ENCODE results near the gene FARS2.

FARS2 gene

GRCh38 chr6:5630636-5631035, 369.3 kb downstream of the FARS2 start:
- H4K91ac ChIP-seq (ENCODE audit: low read depth, low read length), result no peak overlapping the region
- no peak overlapping the region for H4K12ac ChIP-seq (ENCODE audit: low read depth, low read length)
- no peaks in the 10 kb centered on the region for H3K79me2 ChIP-seq (ENCODE audit: control insufficient read depth, insufficient read depth, low read length, poor library complexity)
- H3K4ac ChIP-seq (ENCODE audit: low read depth, low read length), result no peak overlapping the region
- H3K4me2 ChIP-seq (ENCODE audit: low read length), result no peak overlapping the region
- no CpG with 5 or more reads among the region's 5 CpGs for WGBS (ENCODE audit: extremely low coverage, insufficient coverage, insufficient read length)
- no peak overlapping the region for H2BK120ac ChIP-seq (ENCODE audit: insufficient read depth, low read length, poor library complexity)
- H3K23ac ChIP-seq (ENCODE audit: low read length), result no peak overlapping the region
- no peak overlapping the region for H3K9ac ChIP-seq (ENCODE audit: low read length)
- no peak overlapping the region for H2AK5ac ChIP-seq (ENCODE audit: low read length)
- no peak overlapping the region for H3K4me3 ChIP-seq (ENCODE audit: low read depth, low read length)
- no peaks in the 10 kb centered on the region for H3K27me3 ChIP-seq (ENCODE audit: insufficient read depth, low read length)
- no peak overlapping the region for H2BK5ac ChIP-seq (ENCODE audit: low read depth, low read length, poor library complexity)
- H3K4me1 ChIP-seq (ENCODE audit: control insufficient read depth in 1 of 2, insufficient read depth in 2 of 2, low read length in 2 of 2), result no peaks in the 10 kb centered on the region
- no peak overlapping the region for H3K14ac ChIP-seq (ENCODE audit: low read length)
- H3K36me3 ChIP-seq (ENCODE audit: control insufficient read depth in 1 of 2, insufficient read depth in 2 of 2, low read length in 2 of 2), result no peaks in the 10 kb centered on the region
- no peak overlapping the region for H4K8ac ChIP-seq (ENCODE audit: low read depth, low read length)
- no peaks in the 10 kb centered on the region for H3K9me3 ChIP-seq (ENCODE audit: insufficient read depth, low read depth, low read length)
- no peak overlapping the region for H2AFZ ChIP-seq (ENCODE audit: insufficient read depth, low read length, poor library complexity)
- no peak overlapping the region for H3K18ac ChIP-seq (ENCODE audit: low read length)
- no peak overlapping the region for H2BK12ac ChIP-seq (ENCODE audit: low read length)
- DNase-seq, result no peak
- no peak overlapping the region for H3K27ac ChIP-seq (ENCODE audit: low read depth, low read length)
- H3K79me1 ChIP-seq (ENCODE audit: low read length), result no peaks in the 10 kb centered on the region

DNA sequence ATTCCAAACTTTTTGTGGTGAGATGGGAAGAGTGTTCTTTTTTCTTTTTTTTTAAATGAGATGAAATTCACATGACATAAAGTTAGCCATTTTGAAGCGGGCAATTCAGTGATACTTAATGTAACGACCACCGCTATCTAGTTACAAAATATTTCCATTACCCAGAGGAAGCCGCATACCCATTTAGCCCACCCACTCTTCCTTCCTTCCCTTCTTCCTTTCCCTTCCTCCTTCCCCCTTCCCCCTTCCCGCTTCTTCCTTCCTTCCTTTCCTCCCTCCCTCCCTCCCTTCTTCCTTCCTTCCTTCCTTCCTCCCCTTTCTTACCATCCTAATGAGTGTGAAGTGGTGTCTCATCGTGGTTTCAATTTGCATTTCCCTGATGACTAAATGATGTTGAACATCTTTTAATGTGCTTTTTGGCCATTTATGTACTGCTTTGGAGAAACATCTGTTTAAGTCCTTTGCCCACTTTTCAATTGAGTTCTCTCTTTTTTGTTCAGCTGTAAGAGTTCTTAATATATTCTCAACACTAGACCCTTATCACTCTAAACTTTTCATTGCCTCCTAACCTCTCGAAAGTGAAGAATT, 371.1 kb downstream of the FARS2 start:
- WGBS (ENCODE audit: extremely low coverage, insufficient coverage, insufficient read length), result no CpG with 5 or more reads among the region's 7 CpGs
- Histone ChIP-seq H3K27me3 (ENCODE audit: insufficient read depth, low read length) (no peaks in the 10 kb centered on the region), H2AFZ (ENCODE audit: insufficient read depth, low read length, poor library complexity) (no peak overlapping the region), H3K79me1 (ENCODE audit: low read length) (no peaks in the 10 kb centered on the region), H3K4me2 (ENCODE audit: low read length) (no peak overlapping the region), H3K4ac (ENCODE audit: low read depth, low read length) (no peak overlapping the region), H2BK5ac (ENCODE audit: low read depth, low read length, poor library complexity) (no peak overlapping the region), H4K12ac (ENCODE audit: low read depth, low read length) (no peak overlapping the region), H3K4me3 (ENCODE audit: low read depth, low read length) (no peak overlapping the region), H3K36me3 (ENCODE audit: control insufficient read depth in 1 of 2, insufficient read depth in 2 of 2, low read length in 2 of 2) (no peaks in the 10 kb centered on the region), H2BK120ac (ENCODE audit: insufficient read depth, low read length, poor library complexity) (no peak overlapping the region), H3K18ac (ENCODE audit: low read length) (no peak overlapping the region), H3K23ac (ENCODE audit: low read length) (no peak overlapping the region), H4K8ac (ENCODE audit: low read depth, low read length) (no peak overlapping the region), H3K27ac (ENCODE audit: low read depth, low read length) (no peak overlapping the region), H2AK5ac (ENCODE audit: low read length) (no peak overlapping the region), H3K9ac (ENCODE audit: low read length) (no peak overlapping the region), H3K79me2 (ENCODE audit: control insufficient read depth, insufficient read depth, low read length, poor library complexity) (no peaks in the 10 kb centered on the region), H4K91ac (ENCODE audit: low read depth, low read length) (no peak overlapping the region), H2BK12ac (ENCODE audit: low read length) (no peak overlapping the region), H3K14ac (ENCODE audit: low read length) (no peak overlapping the region), H3K9me3 (ENCODE audit: insufficient read depth, low read depth, low read length) (no peaks in the 10 kb centered on the region), H3K4me1 (ENCODE audit: control insufficient read depth in 1 of 2, insufficient read depth in 2 of 2, low read length in 2 of 2) (no peaks in the 10 kb centered on the region)
- no peak for DNase-seq

DNA sequence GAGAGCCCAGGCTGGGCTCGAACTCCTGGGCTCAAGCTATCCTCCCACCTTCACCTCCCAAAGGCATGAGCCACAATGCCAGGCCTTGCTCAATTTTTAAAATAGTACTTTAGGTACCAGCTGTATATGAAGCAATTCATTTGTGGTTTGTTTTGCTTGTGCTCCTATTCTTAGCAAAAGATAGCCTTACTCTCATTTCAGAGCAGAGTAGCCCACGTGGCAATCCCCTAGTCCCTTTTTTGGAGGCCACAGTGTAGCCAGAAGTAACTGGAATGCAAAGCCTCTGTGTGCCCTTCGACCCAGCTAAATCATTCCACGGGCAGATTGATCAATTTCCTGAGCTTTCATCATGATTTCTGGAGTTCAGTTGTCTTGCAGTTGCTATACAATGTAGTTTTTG, 373.2 kb downstream of the FARS2 start:
- Histone ChIP-seq H3K79me2 (ENCODE audit: control insufficient read depth, insufficient read depth, low read length, poor library complexity) (no peaks in the 10 kb centered on the region), H2BK12ac (ENCODE audit: low read length) (no peak overlapping the region), H3K4me2 (ENCODE audit: low read length) (no peak overlapping the region), H3K4me1 (ENCODE audit: control insufficient read depth in 1 of 2, insufficient read depth in 2 of 2, low read length in 2 of 2) (no peaks in the 10 kb centered on the region), H3K23ac (ENCODE audit: low read length) (no peak overlapping the region), H3K14ac (ENCODE audit: low read length) (no peak overlapping the region), H4K8ac (ENCODE audit: low read depth, low read length) (no peak overlapping the region), H3K18ac (ENCODE audit: low read length) (no peak overlapping the region), H3K4me3 (ENCODE audit: low read depth, low read length) (no peak overlapping the region), H3K9me3 (ENCODE audit: insufficient read depth, low read depth, low read length) (no peaks in the 10 kb centered on the region), H3K9ac (ENCODE audit: low read length) (no peak overlapping the region), H3K79me1 (ENCODE audit: low read length) (no peaks in the 10 kb centered on the region), H4K12ac (ENCODE audit: low read depth, low read length) (no peak overlapping the region), H3K27ac (ENCODE audit: low read depth, low read length) (no peak overlapping the region), H4K91ac (ENCODE audit: low read depth, low read length) (no peak overlapping the region), H3K27me3 (ENCODE audit: insufficient read depth, low read length) (no peaks in the 10 kb centered on the region), H2AK5ac (ENCODE audit: low read length) (no peak overlapping the region), H3K36me3 (ENCODE audit: control insufficient read depth in 1 of 2, insufficient read depth in 2 of 2, low read length in 2 of 2) (no peaks in the 10 kb centered on the region), H3K4ac (ENCODE audit: low read depth, low read length) (no peak overlapping the region), H2BK5ac (ENCODE audit: low read depth, low read length, poor library complexity) (no peak overlapping the region), H2AFZ (ENCODE audit: insufficient read depth, low read length, poor library complexity) (no peak overlapping the region), H2BK120ac (ENCODE audit: insufficient read depth, low read length, poor library complexity) (no peak overlapping the region)
- WGBS (ENCODE audit: extremely low coverage, insufficient coverage, insufficient read length), result no CpG with 5 or more reads among the region's 4 CpGs
- DNase-seq, result no peak

GRCh38 chr6:5636210-5637030, 375.1 kb downstream of the FARS2 start:
- H3K9ac ChIP-seq (ENCODE audit: low read length), result no peak overlapping the region
- H3K9me3 ChIP-seq (ENCODE audit: insufficient read depth, low read depth, low read length), result peaks cover 7% of the 10 kb centered on the region
- no peak overlapping the region for H3K4me2 ChIP-seq (ENCODE audit: low read length)
- H3K4me3 ChIP-seq (ENCODE audit: low read depth, low read length), result no peak overlapping the region
- H3K4me1 ChIP-seq (ENCODE audit: control insufficient read depth in 1 of 2, insufficient read depth in 2 of 2, low read length in 2 of 2), result no peaks in the 10 kb centered on the region
- no peak overlapping the region for H2BK5ac ChIP-seq (ENCODE audit: low read depth, low read length, poor library complexity)
- H4K91ac ChIP-seq (ENCODE audit: low read depth, low read length), result no peak overlapping the region
- no peaks in the 10 kb centered on the region for H3K79me2 ChIP-seq (ENCODE audit: control insufficient read depth, insufficient read depth, low read length, poor library complexity)
- no peak overlapping the region for H2BK12ac ChIP-seq (ENCODE audit: low read length)
- H2BK120ac ChIP-seq (ENCODE audit: insufficient read depth, low read length, poor library complexity), result no peak overlapping the region
- no CpG with 5 or more reads among the region's 16 CpGs for WGBS (ENCODE audit: extremely low coverage, insufficient coverage, insufficient read length)
- no peak overlapping the region for H3K27ac ChIP-seq (ENCODE audit: low read depth, low read length)
- no peak overlapping the region for H2AFZ ChIP-seq (ENCODE audit: insufficient read depth, low read length, poor library complexity)
- no peak for DNase-seq
- H3K79me1 ChIP-seq (ENCODE audit: low read length), result no peaks in the 10 kb centered on the region
- no peaks in the 10 kb centered on the region for H3K27me3 ChIP-seq (ENCODE audit: insufficient read depth, low read length)
- H4K12ac ChIP-seq (ENCODE audit: low read depth, low read length), result no peak overlapping the region
- H3K4ac ChIP-seq (ENCODE audit: low read depth, low read length), result no peak overlapping the region
- H3K14ac ChIP-seq (ENCODE audit: low read length), result no peak overlapping the region
- H3K23ac ChIP-seq (ENCODE audit: low read length), result no peak overlapping the region
- H3K36me3 ChIP-seq (ENCODE audit: control insufficient read depth in 1 of 2, insufficient read depth in 2 of 2, low read length in 2 of 2), result no peaks in the 10 kb centered on the region
- H3K18ac ChIP-seq (ENCODE audit: low read length), result no peak overlapping the region
- no peak overlapping the region for H4K8ac ChIP-seq (ENCODE audit: low read depth, low read length)
- H2AK5ac ChIP-seq (ENCODE audit: low read length), result no peak overlapping the region
